Activated CD8-positive, alpha-beta memory T cell treated with anti-CD3 and anti-CD28 coated beads, Interleukin-2, amount 50 U/mL, for 1 hour (primary cell): ENCODE results near the gene IREB2.
"Not testable (repeated sequence)": the region's sequence is repeated elsewhere in the genome, so short reads cannot be mapped to it uniquely, and the experiment has no call there.

Source experiments
- DNase-seq: peaks from one replicate; pipeline ENCODE4 v3.0.0-alpha.2; 2020; ENCODE audit errors: extremely low read depth

IREB2 gene

DNA sequence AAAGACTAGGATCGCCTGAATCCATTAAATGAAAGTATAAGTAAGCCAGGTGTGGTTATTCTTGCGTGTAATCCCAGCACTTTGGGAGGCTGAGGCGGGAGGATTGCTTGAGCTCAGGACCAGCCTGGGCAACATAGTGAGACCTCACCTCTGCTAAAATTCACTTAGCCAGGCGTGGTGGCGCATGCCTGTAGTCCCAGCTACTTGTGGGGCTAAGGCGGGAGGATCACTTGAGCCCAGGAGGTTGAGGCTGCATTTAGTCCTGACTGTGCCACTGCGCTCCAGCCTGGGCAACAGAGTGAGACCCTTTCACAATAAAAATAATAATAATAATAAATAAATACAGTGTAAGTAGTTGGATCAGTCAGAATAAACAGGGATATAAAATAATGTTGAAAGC is 43.9 kb downstream of the IREB2 start:
- DNase-seq, result no peak

DNA sequence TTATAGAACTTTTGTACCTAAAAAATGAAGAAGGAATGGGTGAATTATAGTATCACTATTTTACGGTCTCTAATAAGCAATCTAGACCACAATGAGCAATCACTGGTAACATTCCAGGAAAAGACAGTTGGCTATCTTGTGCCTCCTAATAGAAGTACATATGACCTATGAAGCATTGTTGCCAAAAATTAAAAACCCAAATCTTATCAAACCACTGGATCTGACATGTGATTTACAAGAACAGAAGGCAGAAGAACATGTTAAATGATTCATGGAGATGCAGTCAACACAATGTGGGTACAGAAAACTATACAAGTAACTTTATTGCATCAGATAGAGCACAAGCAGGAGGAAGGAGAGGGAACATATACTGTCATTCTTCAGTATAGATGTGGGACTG is 54.9 kb downstream of the IREB2 start:
- no peak for DNase-seq

DNA sequence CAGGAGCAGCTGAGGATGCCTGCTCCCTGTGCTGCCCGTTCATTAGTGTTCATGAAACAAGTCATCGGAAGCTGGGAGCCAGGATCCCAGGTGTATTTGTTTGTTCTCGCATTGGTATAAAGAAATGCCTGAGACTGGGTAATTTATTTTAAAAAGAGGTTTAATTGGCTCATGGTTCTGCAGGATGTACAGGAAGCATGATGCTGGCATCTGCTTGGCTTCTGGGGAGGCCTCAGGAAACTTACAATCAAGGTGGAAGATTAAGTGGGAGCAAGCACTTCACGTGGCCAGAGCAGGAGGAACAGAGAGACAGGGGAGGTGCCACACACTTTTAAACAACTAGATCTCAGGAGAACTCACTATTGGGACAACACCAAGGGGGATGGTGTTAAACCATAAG is 63.8 kb downstream of the IREB2 start:
- DNase-seq, result no peak

DNA sequence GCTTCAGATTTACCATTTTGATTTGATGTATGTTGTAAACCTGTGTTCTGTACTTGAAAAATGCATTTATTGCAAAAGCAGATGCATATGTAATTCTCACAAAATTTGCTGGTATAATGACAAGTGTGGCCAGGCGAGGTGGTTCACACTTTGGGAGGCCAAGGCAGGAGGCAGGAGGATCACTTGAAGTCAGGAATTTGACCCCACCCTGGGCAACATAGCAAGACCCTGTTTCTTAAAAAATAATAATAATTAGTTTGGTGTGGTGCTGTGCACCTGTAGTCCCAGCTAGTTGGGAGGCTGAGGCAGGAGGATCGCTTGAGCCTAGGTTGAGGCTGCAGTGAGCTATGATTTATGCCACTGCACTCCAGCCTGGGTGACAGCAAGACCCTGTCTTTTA is 64.6 kb downstream of the IREB2 start:
- no peak for DNase-seq

DNA sequence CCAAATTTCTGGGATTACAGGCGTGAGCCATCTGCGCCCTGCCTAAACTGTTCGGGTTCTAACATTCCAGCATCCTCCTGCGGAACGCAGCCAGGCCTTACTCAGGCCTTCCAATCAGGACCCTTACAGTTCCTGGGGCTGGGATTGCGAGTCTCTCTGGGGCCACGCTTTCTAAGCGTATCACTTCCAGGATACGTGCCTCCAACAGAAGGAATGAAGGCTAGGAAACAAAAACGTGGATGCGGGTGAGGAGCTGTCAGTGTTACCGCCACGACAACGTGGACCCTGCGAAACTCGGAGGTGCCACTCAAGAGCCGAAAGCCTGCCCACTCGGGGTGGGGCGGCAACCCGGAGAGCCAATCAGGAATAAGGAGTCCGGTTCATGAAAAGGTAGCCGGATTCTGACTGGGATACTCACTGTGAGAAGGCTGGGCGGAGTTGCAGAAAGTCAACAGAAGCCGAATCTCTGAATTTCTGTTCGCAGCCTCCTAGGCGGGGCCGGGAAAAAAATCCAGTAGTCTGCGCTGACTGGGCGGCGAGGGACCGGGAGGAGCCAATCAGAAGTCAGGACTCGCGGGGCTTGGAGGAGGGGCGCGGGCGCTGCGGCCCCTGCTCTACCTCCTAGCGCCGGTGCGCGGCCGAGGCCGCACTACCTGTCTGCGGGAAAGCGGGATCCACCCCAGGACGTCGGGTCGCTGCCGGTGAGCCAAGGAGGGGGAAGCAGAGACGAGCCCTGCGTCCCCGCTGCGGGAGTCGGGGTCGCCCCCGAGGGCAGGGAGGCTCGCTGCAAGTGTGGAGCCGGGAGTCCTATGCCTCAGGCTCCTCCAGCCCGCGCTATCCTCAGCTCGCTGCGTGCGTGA is 69.2 kb downstream of the IREB2 start, which contains the start of gene HYKK:
Gene HYKK, plus strand, starts transcription at position 607 of the 860 bp plus-strand sequence. CDS start 5,512 bp downstream, outside the sequence.
- DNase-seq, result peak; percentile 27

DNA sequence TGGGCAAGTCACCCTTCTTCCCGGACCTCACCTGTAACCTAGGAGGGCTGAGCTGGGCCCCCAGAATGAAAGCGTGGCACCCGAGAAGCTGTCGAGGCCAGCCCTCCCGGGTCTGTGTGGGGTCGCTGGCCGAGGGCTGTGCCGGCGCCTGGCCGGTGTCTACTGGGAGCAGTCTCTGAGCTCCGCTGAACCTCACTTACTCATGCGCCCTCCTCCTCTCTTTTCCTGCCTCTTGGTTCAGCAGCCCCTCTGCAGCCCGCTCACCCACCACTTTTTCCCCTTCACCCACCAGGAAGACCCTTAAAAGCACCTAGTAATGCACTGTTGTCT is 69.8 kb downstream of the IREB2 start:
- DNase-seq, result peak; percentile 0

DNA sequence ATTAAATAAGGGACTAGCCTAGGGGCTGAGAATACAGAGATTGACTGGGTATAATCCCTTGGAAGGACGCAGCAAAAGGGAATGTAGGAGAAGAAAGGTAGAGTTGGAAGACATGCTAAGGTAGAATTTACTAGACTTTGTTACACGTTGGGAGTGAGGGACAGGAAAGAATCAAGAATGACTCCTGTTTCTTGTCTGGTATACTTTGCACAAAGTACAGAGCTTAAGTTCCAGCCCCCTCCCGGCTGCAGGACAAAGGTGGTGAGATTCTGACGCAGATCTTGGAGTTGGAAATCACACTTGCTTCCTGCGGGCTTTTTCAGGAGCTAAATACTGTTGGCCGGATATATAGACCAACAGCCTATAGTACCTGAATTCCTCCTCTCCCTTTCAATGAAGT is 70.3 kb downstream of the IREB2 start:
- DNase-seq, result no peak

DNA sequence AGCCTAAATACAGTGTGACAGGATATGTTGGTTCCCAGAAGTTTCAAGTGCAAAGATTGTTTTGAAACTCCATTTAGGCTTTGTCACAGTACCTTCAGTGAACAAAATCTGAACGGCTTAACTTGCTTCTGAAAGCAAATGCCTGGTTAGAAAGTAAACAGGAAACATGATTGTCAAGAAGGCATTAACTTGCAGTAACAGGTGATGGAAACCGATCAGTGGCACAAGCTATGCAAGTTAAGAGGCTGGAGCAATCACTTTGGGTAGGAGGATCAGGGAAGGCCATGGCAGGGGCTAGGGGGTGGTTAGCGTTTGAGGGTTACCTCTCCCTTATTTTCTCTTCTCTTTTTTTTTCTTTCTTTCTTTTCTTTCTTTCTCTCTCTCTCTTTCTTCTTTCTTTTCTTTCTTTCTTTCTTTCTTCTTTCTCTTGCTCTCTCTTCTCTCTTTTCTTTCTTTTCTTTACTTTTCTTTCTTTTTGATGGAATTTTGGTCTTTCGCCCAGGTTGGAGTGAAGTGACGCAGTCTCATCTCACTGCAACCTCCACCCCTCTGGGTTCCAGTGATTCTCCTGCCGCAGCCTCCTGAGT is 71.8 kb downstream of the IREB2 start:
- DNase-seq, result no peak

DNA sequence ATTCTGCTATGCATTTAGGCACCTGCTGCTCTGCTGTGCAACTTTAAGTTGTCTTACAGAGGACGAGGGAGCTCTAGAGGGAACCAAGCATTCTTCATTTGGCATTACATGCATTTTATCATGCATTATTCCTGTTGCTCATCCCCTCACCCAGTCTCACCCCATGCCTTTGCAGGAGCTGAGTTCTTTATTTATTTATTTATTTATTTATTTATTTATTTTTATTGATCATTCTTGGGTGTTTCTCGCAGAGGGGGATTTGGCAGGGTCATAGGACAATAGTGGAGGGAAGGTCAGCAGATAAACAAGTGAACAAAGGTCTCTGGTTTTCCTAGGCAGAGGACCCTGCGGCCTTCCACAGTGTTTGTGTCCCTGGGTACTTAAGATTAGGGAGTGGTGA is 82.0 kb downstream of the IREB2 start:
- not testable (repeated sequence) for DNase-seq

DNA sequence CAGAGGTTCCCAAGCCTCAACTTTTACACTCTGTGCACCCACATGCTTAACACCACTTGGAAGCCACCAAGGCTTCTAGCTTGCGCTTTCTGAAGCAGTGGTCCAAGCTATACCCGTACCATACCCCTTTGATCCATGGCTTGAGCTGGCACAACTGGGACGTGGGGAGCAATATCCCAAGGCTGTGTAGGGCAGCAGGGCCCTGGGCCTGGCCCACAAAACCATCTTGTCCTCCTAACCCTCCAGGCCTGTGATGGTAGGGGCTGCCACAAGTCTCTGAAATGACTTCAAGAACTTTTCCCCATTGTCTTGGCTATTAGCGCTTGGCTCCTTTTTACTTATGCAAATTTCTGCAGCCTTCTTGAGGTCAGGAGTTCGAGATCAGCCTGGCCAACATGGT is 86.2 kb downstream of the IREB2 start:
- no peak for DNase-seq

DNA sequence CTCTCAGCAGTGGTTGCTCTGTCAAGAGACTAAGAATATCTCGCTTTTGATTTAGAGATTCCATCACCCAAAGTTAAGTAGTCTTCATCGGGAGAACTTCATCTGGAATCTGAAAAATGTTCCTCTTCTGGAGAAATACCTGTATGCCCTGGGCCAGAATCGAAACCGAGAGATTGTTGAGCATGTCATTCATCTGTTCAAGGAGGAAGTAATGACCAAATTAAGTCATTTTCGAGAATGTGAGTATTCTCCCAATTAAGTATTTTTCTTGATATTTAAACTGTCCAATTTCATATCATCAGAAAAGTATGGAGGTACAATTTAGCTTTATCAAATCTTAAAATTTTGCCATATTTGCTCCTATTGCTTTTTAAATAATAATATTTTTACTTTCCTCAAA is 89.3 kb downstream of the IREB2 start:
- no peak for DNase-seq

DNA sequence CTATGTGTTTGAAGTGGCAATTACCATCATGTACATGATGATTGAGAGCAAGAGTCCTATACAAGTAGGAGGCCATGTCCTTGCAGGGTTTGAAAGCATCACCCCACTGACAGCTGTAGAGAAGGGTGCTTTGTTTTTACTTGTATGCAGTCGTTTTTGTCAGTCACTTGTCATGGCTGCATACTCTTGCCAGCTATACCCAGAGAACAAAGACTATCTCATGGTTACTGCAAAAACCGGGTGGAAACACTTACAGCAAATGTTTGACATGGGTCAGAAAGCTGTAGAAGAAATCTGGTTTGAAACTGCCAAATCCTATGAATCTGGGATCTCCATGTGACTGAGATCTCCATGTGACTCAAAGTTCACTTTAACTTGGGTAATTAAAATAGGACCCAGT is 95.3 kb downstream of the IREB2 start:
- DNase-seq, result no peak

DNA sequence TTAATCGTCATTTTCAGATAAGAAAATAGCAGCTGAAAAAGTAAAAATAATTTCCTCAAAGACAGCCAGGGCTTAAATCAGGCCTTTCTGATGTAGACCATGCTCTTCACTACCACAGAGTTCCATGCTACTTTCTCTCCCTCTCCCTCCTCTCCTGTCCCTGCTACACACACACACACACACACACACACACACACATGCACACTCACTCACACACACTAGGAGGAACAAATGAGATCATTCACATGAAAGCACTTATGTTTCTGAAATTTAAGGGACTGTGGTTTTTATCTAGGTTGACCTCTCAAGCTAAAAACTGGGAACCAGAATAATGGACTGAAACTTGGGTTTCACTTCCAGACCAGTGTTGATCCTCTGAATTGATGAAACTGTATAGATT is 98.1 kb downstream of the IREB2 start:
- DNase-seq, result no peak

DNA sequence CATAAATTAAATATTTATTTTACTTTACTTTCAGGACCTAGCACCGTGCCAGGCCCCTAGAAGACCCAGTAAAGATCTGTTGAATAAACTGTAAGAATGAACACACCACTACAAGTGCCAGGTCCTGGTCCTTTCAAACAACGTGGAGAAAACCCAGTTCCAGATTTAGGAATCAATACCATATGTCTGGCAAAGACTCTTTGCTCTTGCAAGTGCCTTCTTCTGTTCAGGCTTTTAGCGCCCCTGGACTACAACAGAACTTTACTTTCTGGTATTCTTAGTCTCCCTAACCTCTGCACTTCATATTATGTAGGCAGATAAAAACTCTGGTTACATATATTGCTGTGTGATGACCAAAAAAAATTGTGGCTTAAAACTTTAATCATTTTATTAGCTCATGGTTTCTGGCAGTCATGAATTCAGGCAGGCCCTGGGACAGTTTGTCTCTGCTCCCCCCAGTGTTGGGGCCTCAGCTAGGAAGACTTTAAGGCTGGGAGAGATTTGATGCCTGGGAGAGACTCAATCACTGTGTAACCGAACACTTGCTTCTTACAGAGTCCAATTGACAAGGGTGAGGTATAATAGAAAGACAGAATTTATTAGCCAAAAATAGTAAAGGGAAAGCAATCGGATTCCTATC is 99.4 kb downstream of the IREB2 start:
- DNase-seq, result no peak

DNA sequence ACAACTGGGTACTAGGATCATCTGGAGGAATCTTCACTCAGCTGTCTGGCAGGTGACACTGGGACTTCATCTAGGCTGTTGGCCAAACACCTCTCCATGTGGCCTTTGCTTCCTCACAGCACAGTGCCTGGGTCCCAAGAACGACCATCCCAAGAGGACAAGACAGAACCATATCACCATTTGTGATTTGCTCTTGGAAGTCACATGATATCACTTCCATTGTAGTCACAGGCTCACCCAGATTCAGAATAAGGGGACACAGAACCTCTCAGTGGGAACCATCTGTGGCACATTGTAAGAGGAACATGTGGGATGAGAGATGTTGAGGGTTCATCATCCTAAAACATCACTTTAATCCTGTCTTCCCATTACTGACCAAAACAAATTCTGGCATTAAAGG is 100.3 kb downstream of the IREB2 start:
- no peak for DNase-seq

DNA sequence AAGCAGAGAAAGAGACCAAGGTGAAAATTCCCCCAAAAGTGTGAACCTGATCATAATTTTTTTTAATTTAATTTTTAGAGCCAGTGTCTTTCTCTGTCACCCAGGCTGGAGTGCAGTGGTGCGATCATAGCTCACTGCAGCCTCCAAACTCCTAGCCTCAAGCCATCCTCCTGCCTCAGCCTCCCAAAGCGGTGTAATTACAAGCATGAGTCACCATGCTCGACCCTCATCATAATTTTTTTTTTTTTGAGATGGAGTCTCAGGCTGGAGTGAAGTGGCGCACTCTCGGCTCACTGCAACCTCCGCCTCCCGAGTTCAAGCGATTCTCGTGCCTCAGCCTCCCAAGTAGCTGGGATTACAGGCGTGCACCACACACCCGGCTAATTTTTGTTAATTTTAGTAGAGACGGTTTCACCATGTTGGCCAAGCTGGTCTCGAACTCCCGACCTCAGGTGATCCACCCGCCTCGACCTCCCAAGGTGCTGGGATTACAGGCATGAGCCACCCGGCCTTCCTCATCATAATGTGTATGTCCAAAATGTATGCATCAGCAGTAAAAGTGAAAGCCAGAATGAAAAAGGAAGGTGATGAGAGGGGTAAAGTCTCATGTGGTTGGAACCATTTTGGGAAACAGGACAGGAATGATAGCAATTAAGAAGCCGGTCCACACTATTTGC is 101.6 kb downstream of the IREB2 start:
- not testable (repeated sequence) for DNase-seq

DNA sequence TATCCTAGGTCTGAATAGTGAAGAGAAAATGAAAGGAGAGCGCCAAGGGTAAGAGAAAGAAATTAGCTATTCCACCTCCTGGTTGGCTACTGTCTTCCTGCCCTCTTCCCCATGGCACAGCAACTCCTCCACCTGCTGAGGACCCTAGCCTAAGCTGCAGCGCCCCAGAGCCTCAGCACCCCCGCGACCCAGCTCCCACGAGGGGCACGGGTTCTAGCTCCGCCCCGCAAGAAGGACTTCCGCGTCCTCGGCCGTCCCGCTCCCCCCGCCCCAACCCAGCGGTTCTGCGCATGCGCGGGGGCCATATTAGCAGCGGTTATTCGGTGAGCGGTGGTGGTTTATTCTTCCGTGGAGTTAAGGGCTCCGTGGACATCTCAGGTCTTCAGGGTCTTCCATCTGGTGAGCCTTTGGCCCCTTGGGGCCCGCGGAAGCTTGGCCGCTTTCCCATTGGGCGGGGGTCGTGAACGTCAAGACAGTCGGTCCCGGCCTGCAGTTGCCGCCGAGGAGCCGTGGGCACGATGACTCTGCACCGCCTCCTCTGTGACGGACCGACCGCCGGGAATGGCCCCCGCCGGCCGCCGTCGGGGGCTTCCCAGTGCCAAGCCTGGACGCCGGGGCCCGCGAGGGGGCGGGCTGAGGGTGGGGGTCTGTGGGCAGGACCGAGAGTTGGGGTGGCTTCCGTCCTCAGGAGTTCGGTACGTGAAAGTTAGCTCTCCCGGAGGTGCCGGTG is 102.3 kb downstream of the IREB2 start, which contains the start of gene PSMA4:
Gene PSMA4, plus strand, starts transcription at position 304 of the 730 bp plus-strand sequence. CDS start 1,484 bp downstream, outside the sequence.
- peak; percentile 88 for DNase-seq

DNA sequence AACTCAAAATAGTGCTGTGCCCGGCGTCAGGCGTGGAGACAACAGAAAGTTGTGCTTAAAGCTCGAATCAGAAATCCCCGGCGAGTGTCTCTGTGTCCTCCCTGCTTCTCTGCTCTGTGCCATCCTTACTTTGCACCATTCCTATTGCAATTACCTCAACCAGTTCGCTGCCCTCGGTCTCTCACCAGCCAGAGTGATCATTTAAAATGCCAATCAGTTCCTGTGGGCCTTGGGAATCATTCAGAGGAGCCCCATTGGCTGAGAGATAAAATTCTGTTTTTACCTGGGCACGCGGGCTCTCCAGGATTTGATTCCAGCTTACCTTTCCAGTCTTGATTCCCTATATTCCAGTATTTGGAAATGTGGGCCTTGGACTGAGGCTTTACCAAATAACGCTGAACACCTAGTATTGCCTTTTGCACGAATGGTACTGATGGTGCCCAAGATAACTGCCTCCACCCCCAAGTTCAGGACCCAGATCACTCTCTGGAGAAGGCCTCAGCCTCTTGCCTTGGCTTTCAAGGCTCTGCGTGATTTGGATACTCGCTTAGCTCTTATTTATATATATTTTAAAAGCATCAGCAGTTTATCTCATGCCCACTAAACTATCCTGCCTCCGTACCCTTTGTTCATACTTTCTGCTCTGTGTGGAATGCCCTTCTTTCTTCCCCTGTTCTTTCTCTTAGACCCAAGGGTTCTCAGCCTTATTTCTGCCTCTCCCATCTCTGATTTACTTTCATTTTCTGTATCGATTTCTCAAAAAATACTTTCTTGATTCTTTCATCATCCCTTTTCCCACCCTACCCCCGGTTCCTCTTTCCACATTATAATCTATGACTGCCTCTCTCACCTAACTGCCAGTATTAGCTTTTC is 103.1 kb downstream of the IREB2 start:
- DNase-seq, result no peak

DNA sequence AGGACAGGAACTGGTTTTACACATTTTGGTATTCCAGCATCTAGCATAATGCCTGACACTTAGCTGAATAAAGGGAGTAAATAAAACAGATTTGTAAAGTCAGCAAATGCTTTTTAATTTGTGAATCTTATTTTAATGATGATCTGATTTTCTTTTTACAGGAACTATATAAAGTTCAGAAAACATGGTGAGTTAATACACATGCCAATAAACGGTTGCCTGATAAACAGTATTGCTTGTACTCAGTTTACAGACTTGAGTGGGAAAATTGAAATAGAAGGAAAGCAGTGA is 103.7 kb downstream of the IREB2 start:
- DNase-seq, result no peak

DNA sequence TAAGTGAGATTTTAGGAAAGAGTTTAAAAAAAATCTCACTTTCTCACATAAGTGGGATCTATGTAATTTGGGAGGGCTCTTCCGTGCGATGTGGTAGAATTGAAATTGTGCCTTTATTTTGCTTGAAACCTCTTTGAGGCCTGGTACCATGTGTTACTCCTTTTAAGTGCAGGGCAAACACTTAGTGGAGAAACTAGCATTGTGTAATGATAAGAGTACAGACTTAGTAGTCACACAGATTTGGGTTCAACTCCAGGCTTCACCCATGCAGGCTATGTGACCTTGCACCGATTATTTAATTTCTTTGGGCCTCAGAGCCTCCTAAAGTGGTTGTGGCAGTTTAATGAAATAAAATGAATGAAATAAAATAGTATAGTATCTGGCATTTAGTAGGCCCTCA is 104.6 kb downstream of the IREB2 start:
- no peak for DNase-seq

DNA sequence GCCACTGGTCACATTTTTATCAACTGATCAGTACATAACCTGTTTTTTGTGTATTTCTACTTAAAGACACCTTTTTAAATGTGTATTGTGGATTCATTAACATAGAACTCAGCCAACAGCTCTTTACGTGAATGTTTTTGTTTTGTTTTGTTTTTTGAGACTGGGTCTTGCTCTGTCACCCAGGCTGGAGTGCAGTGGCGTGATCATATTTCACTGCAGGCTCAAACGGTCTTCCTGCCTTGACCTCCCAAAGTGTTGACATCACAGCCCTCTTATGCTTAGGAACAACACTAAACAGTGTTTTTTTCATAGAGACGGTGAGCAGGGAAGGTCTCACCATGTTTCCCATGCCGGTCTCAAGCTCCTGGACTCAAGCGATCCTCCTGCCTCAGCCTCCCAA is 112.2 kb downstream of the IREB2 start:
- no peak for DNase-seq
